ENCODE measurements around the gene CEP126.

GRCh38 chr11:101996111-101996510 is 81.3 kb downstream of the CEP126 start:
- no peak for TF ChIP-seq POLR2AphosphoS5 (IDR thresholded peaks at IDR 0.05)
- no peak for TF ChIP-seq CTCF (IDR thresholded peaks at IDR 0.05 in 8 of 11, conservative IDR thresholded peaks at IDR 0.05 in 3 of 11)
